Liver (tissue), 9 donors: ENCODE data around the gene SCGB1C2. TPM values are rescaled to one million over a fixed set of nuclear protein-coding genes. Genes with fewer than 3 reads are reported as not detected.

Experiments
- DNase-seq: peaks from one replicate; pipeline ENCODE4 v3.0.0-alpha.2; 2017; ENCODE audit warnings: low spot score
- H3K27ac ChIP-seq, 2 donors: one replicate each; pipeline ENCODE4 v1.7.0; 2013; ENCODE audit warnings: inconsistent platforms in 2 of 2, low read length in 2 of 2, control low read depth in 1 of 2, low read depth in 1 of 2, mild to moderate bottlenecking in 1 of 2
- H3K27me3 ChIP-seq, 4 donors: one replicate each; pipeline versions ENCODE4 v1.6.1 to v1.7.0; 2013; ENCODE audit warnings: low read length in 3 of 4, inconsistent platforms in 1 of 4, mild to moderate bottlenecking in 1 of 4, moderate library complexity in 1 of 4; ENCODE audit not compliant: control insufficient read depth in 4 of 4, insufficient read depth in 4 of 4
- H3K36me3 ChIP-seq, 4 donors: one replicate each; pipeline versions ENCODE4 v1.6.1 to v1.7.0; 2013; ENCODE audit warnings: low read length in 3 of 4, mild to moderate bottlenecking in 3 of 4, low read depth in 1 of 4, moderate library complexity in 1 of 4; ENCODE audit not compliant: control insufficient read depth in 4 of 4, insufficient read depth in 3 of 4
- H3K4me1 ChIP-seq, 4 donors: one replicate each; pipeline versions ENCODE4 v1.6.1 to v1.7.0; 2013; ENCODE audit warnings: low read length in 3 of 4, mild to moderate bottlenecking in 3 of 4, moderate library complexity in 1 of 4; ENCODE audit not compliant: control insufficient read depth in 4 of 4, insufficient read depth in 4 of 4
- H3K4me3 ChIP-seq, 3 donors: one replicate each; pipeline versions ENCODE4 v1.6.1 to v1.7.0; 2013; ENCODE audit warnings: low read length in 3 of 3, control low read depth in 1 of 3, low read depth in 1 of 3, mild to moderate bottlenecking in 1 of 3
- H3K9ac ChIP-seq, 2 donors: one replicate each; pipeline ENCODE4 v1.7.0; 2013; ENCODE audit warnings: low read length in 2 of 2, mild to moderate bottlenecking in 2 of 2, moderate library complexity in 2 of 2, control low read depth in 1 of 2, low read depth in 1 of 2
- H3K9me3 ChIP-seq, 4 donors: one replicate each; pipeline versions ENCODE4 v1.6.1 to v1.7.0; 2013; ENCODE audit warnings: low read length in 3 of 4; ENCODE audit not compliant: control insufficient read depth in 4 of 4
- ATF3 ChIP-seq: IDR thresholded peaks from 2 replicates; pipeline ENCODE4 v1.6.1; 2016; ENCODE audit warnings: antibody characterized with exemption
- EGR1 ChIP-seq, 2 donors: IDR thresholded peaks; 2 replicates each; pipeline ENCODE4 v1.6.1; 2016 to 2018; ENCODE audit warnings: antibody characterized with exemption in 2 of 2, low read depth in 2 of 2
- FOXA1 ChIP-seq: IDR thresholded peaks from 2 replicates; pipeline ENCODE4 v1.6.1; 2016; ENCODE audit warnings: antibody characterized with exemption
- FOXA2 ChIP-seq: IDR thresholded peaks from 2 replicates; pipeline ENCODE4 v1.6.1; 2016; ENCODE audit warnings: antibody characterized with exemption
- HNF4A ChIP-seq, 2 donors: conservative IDR thresholded peaks; 2 replicates each; pipeline ENCODE4 v1.6.1; 2016; ENCODE audit warnings: antibody characterized with exemption in 2 of 2, mild to moderate bottlenecking in 2 of 2
- JUND ChIP-seq, 2 donors: IDR thresholded peaks; 2 replicates each; pipeline ENCODE4 v1.6.1; 2016; ENCODE audit warnings: antibody characterized with exemption in 2 of 2
- MAX ChIP-seq: IDR thresholded peaks from 2 replicates; pipeline ENCODE4 v1.6.1; 2016; ENCODE audit warnings: antibody characterized with exemption
- SP1 ChIP-seq: IDR thresholded peaks from 2 replicates; pipeline ENCODE4 v1.6.1; 2018; ENCODE audit warnings: antibody characterized with exemption, mild to moderate bottlenecking
- YY1 ChIP-seq: IDR thresholded peaks from 2 replicates; pipeline ENCODE4 v1.6.1; 2016; ENCODE audit warnings: antibody characterized with exemption, mild to moderate bottlenecking
- ZBTB33 ChIP-seq: IDR thresholded peaks from 2 replicates; pipeline ENCODE4 v1.6.1; 2016; ENCODE audit warnings: antibody characterized with exemption
- WGBS: extraction: QIAGEN DNeasy Blood & Tissue Kit; methylation state at CpG from one replicate; pipeline ENCODE4 v1.1.7; 2013; 5-methylcytosine and 5-hydroxymethylcytosine counted together
- polyA plus RNA-seq, 2 donors: library from polyadenylated mRNA; stranded (reverse) in 1 of 2; unstranded in 1 of 2; fragments of 200-250 nt in 1 of 2; fragments of >200 nt in 1 of 2; fragmentation: Nextera tagmentation in 1 of 2; extraction: Ambion mirVana in 1 of 2; gene quantifications; one replicate each; pipeline versions ENCODE4 v1.2.1 to v1.2.3, GENCODE V29; 2013 to 2015
- total RNA-seq, 2 donors: library from RNA; depleted of rRNA; stranded (reverse); fragments of >200 nt; gene quantifications; one replicate each; pipeline ENCODE4 v1.2.3, GENCODE V29; 2014
- TF ChIP-seq, protein P1 (sequence below): fragments of 150-350 bp; IDR thresholded peaks from 2 replicates; pipeline ENCODE4 v1.5.1; 2017; ENCODE audit warnings: improper control_type of control experiment, low read depth, low read length; ENCODE audit not compliant: missing input control
- donor health status: healthy.
- donor health status: healthy.
- donor health status: healthy.
- donor health status: healthy.
- donor health status: healthy.

SCGB1C2 gene
- total and polyA plus RNA-seq, 4 donors: not detected

DNA sequence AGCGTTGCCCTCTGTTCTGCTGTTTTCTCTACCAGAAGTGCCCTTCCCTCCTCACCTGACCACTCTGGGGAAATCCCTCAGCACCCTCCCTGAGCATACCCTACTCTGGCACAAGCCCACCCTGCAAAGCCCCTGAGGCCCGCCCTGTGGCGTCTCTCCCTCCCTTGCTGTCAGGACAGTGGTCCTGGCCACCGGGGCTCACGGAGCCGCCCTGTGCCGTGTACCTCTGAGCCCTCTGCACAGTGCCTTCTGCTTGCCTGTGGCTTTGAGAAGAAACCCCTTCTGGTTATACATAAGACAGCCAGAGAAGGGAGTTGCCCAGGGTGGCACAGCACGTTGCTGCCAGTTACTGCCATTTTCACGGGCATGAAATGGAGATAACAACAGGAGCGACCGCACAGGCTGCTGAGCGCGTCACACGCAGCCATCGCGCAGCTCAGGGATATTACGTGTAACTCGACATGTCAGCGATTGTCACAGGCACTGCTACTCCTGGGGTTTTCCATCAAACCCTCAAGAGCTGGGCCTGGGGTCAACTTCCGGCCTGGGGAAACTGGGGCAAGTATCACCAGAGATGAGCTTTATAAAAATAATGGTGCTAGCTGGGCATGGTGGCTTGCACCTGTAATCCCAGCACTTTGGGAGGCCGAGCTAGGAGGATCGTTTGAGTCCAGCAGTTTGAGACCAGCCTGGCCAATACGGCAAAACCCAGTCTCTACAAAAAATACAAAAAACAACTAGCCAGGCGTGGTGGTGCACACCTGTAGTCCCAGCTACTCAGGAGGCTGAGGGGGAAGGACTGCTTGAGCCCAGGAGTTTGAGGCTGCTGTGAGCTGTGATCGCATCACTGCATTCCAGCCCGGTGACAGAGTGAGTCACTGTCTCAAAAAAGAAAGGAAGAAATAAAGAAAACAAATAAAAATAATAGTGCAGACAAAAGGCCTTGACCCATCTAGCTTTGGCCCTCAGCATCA, 14.8 kb downstream of the SCGB1C2 start (continued):
- TF ChIP-seq MAX: no peak
- no peak for TF ChIP-seq JUND (IDR thresholded peaks at IDR 0.05)
- no peak for TF ChIP-seq YY1

DNA sequence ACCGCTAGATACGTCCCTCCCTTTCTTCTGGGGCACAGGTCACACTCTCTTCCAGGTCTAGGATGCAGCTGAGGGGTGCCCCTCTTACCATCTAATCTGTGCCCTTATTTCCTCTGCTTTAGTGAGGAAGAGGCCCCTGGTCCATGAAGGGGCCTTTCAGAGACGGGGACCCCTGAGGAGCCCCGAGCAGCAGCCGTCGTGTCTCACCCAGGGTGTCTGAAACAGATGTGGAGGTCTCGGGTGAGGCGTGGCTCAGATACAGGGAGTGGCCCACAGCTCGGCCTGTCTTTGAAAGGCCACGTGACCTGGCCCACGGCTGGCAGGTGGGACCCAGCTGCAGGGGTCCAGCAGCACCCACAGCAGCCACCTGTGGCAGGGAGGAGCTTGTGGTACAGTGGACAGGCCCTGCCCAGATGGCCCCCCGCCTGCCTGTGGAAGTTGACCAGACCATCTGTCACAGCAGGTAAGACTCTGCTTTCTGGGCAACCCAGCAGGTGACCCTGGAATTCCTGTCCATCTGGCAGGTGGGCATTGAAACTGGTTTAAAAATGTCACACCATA, 15.6 kb downstream of the SCGB1C2 start:
- H3K36me3 ChIP-seq: no peaks in the 10 kb centered on the region
- no peak for DNase-seq
- TF ChIP-seq HNF4A (conservative IDR thresholded peaks at IDR 0.05) (no peak), ATF3 (no peak), SP1 (no peak), YY1 (no peak), FOXA1 (no peak)

GRCh38 chr17:153851-154250, 16.5 kb downstream of the SCGB1C2 start:
- 92% methylated on average over 9 of the region's 9 CpGs for WGBS
- Histone ChIP-seq H3K36me3 (no peaks in the 10 kb centered on the region), H3K27ac (no peak overlapping the region), H3K27me3 (no peaks in the 10 kb centered on the region), H3K9me3 (no peaks in the 10 kb centered on the region), H3K4me1 (peaks cover 3 to 12% (median 11%) of the 10 kb centered on the region in 4 donors), H3K9ac (no peak overlapping the region), H3K4me3 (no peak overlapping the region)
- no peak for TF ChIP-seq FOXA2
- no peak for TF ChIP-seq EGR1 (IDR thresholded peaks at IDR 0.05; ENCODE audit: low read depth in 2 of 2)
- no peak for TF ChIP-seq FOXA1
- TF ChIP-seq, protein P1, sequence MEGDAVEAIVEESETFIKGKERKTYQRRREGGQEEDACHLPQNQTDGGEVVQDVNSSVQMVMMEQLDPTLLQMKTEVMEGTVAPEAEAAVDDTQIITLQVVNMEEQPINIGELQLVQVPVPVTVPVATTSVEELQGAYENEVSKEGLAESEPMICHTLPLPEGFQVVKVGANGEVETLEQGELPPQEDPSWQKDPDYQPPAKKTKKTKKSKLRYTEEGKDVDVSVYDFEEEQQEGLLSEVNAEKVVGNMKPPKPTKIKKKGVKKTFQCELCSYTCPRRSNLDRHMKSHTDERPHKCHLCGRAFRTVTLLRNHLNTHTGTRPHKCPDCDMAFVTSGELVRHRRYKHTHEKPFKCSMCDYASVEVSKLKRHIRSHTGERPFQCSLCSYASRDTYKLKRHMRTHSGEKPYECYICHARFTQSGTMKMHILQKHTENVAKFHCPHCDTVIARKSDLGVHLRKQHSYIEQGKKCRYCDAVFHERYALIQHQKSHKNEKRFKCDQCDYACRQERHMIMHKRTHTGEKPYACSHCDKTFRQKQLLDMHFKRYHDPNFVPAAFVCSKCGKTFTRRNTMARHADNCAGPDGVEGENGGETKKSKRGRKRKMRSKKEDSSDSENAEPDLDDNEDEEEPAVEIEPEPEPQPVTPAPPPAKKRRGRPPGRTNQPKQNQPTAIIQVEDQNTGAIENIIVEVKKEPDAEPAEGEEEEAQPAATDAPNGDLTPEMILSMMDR: no peak
- no peak for DNase-seq

More for the DNA sequence above, 15.6 kb downstream of the SCGB1C2 start:
- H3K27me3 ChIP-seq: no peaks in the 10 kb centered on the region
- H3K27ac ChIP-seq: no peak overlapping the region
- no peak overlapping the region for H3K9ac ChIP-seq
- peaks cover 3 to 12% (median 11%) of the 10 kb centered on the region in 4 donors for H3K4me1 ChIP-seq
- H3K4me3 ChIP-seq: no peak overlapping the region
- 89% methylated on average over 12 of the region's 12 CpGs for WGBS
- no peaks in the 10 kb centered on the region for H3K9me3 ChIP-seq

DNA sequence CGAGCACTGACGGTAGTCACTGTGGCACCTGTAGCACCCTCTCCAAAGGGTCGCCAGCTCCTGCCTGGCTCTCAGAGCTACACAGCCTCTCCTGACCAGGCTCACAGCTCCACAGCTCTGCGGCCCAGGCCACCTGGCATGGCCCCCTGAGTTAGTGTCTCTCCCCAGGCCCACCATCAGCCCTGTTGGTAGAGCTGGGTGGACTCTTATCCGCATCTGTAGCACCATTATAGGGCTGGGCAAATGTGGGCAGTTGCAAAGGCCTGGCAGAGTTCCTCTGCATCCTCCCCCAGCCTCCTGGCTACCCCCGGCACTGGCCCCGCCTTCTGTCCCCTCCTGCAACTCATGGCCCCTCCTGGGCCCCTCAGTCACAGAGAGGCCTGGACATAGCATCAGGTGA, 18.2 kb downstream of the SCGB1C2 start:
- H3K36me3 ChIP-seq: no peaks in the 10 kb centered on the region
- no peak for DNase-seq
- H3K27ac ChIP-seq: no peak overlapping the region
- H3K9ac ChIP-seq: no peak overlapping the region
- no peak for TF ChIP-seq ZBTB33
- no peaks in the 10 kb centered on the region for H3K27me3 ChIP-seq
- 81% methylated on average over 7 of the region's 7 CpGs for WGBS
- no peaks in the 10 kb centered on the region for H3K9me3 ChIP-seq
- no peak overlapping the region for H3K4me3 ChIP-seq
- peaks cover 3 to 11% (median 11%) of the 10 kb centered on the region in 4 donors for H3K4me1 ChIP-seq
